CD4-positive, alpha-beta T cell treated with Interleukin-1 beta for 1 hour (primary cell): ENCODE data around the gene SLCO6A1.
"Not testable (repeated sequence)": the region's sequence is repeated elsewhere in the genome, so short reads cannot be mapped to it uniquely, and the experiment has no call there.

Experiments used
- DNase-seq, 2 donors: peaks; one replicate each; pipeline ENCODE4 v3.0.0-alpha.2; 2020 to 2022

Gene SLCO6A1

GRCh38 chr5:102498271-102499034, at the start of gene SLCO6A1:
Gene SLCO6A1 (minus strand): TSS chr5:102499001. CDS start chr5:102498844, 157 bp downstream.
- no peak for DNase-seq

GRCh38 chr5:102547141-102548035, 48.6 kb upstream of the SLCO6A1 start:
- DNase-seq = no peak

DNA sequence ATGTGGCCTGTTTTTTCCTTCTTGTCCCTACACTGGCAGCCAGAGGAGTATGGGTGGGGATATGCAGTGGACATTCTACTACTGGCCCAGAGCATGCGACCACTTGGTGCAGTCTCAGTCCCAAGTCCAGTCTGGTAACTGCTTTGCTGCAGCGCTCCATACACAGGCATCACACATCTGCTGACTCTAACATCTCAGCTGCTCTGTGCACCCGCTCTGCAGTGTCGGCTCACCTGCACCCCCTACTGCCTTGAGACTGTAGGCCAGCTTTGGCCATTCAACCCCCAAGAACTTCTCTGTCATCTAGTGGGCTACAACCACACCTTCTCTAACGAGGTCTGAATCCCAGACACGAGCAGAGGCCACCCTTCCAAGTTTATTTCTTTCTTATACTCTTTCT, 46.4 kb upstream of the SLCO6A1 start:
- DNase-seq = no peak

GRCh38 chr5:102542057-102542456, 43.3 kb upstream of the SLCO6A1 start:
- DNase-seq = no peak

DNA sequence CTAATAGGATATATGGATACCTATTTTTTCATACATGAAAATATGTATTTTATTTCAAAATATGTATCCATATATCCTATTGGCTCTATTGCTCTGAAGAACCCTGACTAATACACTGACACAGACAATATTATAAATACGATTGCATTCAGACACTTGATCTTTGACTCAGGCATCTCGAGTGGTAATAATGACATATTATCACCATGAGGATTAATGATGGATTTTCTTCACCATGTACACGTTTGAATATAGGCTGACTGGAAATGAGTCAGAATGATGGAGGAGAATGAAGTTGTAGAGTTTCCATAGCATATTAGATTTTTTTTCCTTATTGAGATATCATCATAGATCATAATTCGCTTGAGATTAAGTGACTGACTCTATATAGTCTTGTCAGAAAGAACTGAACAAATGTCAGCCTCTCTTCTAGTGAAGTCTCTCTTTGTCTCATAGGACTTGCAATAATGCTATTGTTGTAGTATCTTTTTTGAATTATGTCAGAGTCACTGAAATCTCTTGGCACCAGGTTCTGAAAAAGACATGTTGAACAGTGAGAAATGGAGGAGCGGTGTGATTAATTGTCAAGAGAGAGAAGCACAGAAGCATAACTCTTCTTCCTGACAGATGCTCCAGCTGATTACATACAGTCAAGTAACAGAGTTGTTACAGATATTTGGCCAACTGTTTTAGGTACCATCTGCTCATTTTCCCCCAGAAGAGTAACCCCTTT, 41.4 kb upstream of the SLCO6A1 start:
- no peak for DNase-seq

GRCh38 chr5:102539562-102539961, 40.8 kb upstream of the SLCO6A1 start:
- no peak for DNase-seq

GRCh38 chr5:102537011-102537410, 38.2 kb upstream of the SLCO6A1 start:
- DNase-seq = no peak

GRCh38 chr5:102536323-102536928, 37.6 kb upstream of the SLCO6A1 start:
- DNase-seq = no peak

GRCh38 chr5:102532123-102532522, 33.3 kb upstream of the SLCO6A1 start:
- DNase-seq = no peak

DNA sequence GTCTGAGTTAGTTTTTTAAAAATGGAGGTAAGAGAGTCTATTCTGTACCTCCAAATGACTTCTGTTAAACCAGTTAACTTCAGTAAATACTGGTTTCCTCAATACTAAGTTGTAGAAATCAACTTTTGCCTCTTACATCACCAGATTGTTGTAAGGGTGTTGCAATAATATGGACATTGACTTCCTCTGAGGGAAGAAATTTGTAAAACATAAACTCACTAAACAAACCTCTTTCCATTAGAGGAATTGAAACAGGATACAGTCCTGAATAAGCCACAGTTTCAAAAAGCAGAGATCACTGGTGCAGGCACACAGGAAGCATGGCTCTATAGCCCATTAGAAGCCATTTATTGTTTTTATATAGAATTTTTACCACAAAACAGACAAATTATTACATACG, 32.7 kb upstream of the SLCO6A1 start:
- peak in 1 of 2 donors; percentile 1 for DNase-seq

GRCh38 chr5:102529447-102529846, 30.6 kb upstream of the SLCO6A1 start:
- no peak for DNase-seq

- no peak for DNase-seq
These were observed 30.2 kb upstream of the SLCO6A1 start for GRCh38 chr5:102529031-102529430.

DNA sequence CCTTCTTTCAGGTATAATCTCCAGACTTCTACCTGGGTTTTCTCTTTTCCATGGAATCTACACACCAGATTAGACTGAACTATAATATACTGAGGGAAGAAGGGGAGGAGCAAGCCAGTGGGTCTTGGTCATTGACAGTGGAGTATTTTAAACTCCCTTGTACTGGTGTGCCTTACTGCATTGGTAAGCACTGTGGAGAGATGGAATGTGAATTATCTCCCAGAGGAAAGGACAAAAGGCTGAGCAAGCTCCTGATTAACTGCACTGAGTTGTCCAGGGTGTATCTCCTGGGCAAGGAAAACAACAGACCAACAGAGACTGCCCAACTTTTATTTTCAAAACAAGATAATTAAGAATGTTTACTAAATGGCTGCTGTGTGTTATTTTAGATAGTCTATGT, 29.8 kb upstream of the SLCO6A1 start:
- no peak for DNase-seq

DNA sequence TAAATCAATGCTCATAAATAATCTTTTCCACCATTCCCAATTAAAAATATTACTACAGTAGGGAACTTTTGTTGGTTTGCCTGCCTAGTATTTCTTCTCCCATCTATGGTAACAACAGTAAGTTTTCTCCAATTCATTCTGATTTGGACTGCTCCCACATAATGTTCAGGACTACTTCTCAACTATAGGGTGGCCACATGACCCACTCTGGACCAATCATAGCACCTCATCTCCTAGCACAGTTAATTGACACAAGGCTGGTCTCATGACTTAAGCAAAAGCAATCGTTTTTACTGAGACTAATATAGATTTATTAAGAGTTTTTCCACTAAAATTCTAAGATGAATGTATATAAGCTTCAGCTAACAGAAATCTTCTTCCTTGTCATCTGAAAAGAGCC, 28.7 kb upstream of the SLCO6A1 start:
- no peak for DNase-seq

GRCh38 chr5:102523541-102524175, 24.9 kb upstream of the SLCO6A1 start:
- no peak for DNase-seq

DNA sequence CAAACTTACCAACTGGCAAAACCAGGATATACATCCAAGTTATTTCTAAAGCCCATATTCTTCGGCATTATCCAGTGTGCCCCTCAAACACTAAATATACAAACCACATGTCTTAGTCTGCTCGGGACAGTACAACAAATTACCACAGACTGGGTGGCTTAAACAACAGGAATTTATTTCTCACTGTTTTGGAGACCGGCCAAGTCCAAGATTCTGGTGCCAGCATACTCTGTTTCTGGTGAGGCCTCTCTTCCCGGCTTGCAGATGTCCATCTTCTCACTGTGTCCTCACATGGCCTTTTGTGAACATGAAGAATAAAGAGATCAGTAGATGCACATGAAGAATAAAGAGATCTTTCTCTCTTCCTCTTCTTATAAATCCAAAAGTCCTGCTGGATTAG, 12.9 kb upstream of the SLCO6A1 start:
- no peak for DNase-seq

GRCh38 chr5:102491261-102491914, 7.4 kb downstream of the SLCO6A1 start:
- not testable (repeated sequence) for DNase-seq

DNA sequence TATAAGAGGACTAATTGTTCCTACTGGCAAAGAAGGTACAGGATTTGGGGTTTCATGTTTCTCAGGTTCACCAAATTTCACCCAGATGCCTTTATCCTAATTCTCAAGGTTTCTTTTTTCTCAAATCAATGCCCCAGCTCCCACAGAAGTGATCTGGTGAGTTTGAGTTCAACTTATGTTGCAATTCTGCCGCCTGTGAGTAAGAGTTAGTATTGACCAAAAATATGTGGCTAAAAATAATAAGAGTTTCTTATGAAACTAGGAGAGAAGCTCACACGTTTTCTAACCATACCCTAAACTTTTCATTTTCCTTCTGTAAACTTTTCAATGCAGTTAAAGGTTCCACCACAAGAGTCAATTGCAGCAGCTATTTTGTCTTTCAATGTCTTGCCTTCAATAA, 15.1 kb downstream of the SLCO6A1 start:
- no peak for DNase-seq

- no peak for DNase-seq
These were observed 17.6 kb downstream of the SLCO6A1 start for GRCh38 chr5:102481054-102481715.

GRCh38 chr5:102453716-102454115, 45.1 kb downstream of the SLCO6A1 start:
- DNase-seq = no peak

DNA sequence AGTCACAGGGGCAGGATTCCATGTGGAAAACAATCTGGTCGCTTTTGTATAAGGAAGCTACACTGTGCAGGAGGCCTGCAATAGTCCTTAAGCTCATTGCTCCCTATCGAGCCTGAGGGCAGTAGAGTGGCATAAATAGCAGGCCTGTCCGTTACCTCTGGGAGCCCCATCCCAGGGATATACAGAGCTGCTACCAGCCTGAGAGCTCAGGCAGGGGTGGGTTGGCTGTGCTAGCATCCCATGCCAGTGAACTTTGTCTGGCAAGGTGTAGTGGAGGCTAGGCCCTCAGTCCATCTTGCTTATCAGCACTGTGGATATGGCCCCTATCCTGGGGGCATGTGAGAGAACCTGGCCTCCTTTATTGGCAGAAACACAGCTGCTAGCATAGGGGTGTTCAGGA, 47.7 kb downstream of the SLCO6A1 start:
- DNase-seq = no peak
